GM21529 (cell line): ENCODE measurements around the gene CNKSR3.

ENCODE experiments used
- ATAC-seq: cut with Tn5 transposase; IDR thresholded peaks from one replicate; pipeline ENCODE4 v1.9.1; 2021; ENCODE audit not compliant: unreplicated experiment

The CNKSR3 gene

DNA sequence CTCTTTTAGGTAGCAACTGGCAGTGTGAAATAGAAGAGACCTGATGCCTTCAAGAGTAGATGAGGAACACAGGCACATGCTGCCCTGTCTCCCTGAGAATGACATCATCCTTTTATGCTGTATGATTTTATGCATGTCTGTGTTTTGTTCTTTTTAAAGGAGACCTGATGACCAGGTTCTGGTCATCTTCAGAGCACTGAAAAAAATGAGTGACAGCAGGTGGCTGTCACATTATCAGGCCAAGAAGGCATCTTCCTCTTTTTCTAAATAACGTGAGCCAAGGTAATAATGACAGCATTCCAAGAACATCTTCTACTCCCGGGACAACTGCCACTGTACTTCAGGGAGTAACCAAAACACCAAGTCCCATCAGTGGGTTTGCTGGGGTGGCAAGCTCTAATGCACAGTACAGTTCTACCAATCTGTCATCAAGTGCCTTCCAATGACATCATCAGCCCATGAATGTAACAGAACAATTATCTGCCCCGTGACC lies 28.9 kb downstream of the CNKSR3 start:
- ATAC-seq = no peak

DNA sequence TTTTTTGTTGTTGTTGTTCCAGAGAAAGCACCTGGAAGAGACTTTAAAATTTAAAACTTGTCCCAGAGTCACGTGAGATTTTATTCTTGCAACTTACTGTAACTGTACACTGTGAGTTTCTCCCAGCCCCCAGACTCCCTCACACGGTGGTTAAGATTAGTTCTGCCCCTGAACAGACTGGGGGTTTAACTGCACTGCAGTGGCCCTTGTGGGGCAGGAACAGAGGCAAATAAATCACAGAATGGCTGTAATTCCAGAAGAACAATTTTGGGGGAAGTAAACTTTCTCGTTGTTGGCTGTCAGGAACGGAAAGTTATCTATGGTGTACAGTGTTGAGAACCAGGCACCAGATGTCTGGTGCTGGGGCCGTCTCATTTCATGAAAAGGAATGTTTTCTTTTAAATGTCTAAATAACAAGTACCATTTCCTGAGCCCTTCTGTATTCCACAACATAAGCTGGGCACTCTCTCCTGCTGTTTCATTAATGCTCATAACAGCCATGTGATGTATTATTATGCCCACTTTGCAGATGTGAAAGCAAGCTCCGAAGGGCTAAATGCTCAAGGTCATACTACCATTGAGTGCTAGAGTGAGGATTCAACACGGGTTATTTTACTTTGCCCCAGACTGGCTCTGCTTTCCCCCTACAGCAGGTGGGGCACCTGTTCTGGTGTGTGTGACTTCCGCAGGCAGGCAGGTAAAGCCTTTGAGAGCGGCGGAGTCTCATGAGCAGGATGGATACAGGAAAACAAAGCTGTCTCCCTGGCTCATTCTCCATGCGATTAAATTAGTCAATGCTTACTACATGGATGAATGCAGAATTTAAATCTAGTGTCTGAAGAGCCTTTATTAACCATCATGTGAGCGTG lies 30.5 kb downstream of the CNKSR3 start:
- ATAC-seq = no peak

DNA sequence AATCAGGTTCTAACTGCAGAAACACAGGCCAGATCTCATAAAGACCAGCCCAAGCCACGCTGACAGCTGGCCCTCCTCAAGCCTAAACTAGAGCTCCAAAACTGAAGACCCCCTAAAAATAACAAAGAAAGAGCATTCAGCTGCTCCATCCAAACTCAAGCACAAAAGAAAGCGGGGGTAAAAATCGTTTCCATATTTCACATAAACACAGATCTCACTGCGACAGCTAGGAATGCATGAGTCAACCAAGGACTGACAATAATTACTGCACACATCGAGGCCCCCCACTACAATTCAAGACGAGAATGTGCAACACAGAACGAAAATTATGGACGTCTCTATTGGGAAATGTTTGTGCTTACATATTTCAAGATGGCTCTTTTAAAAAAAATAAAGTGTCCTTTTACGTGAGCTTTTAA lies 31.1 kb downstream of the CNKSR3 start:
- no peak for ATAC-seq

DNA sequence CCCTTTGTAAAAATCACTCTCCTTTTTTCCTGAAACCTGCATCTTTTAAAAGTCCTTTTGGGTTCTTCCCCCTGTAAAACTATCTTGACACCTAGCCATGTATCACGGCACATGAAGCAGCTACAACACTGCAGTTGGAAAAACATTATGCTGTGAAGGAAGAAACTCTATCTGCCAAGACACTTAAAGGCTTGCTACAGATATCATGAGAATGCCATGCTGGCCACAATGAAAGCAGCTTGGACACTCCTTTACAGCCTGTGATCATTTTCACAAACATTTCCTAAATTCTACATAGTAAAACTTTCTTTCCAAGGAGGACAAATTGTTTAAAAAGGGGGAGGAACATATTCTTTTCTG lies 31.8 kb downstream of the CNKSR3 start:
- no peak for ATAC-seq

DNA sequence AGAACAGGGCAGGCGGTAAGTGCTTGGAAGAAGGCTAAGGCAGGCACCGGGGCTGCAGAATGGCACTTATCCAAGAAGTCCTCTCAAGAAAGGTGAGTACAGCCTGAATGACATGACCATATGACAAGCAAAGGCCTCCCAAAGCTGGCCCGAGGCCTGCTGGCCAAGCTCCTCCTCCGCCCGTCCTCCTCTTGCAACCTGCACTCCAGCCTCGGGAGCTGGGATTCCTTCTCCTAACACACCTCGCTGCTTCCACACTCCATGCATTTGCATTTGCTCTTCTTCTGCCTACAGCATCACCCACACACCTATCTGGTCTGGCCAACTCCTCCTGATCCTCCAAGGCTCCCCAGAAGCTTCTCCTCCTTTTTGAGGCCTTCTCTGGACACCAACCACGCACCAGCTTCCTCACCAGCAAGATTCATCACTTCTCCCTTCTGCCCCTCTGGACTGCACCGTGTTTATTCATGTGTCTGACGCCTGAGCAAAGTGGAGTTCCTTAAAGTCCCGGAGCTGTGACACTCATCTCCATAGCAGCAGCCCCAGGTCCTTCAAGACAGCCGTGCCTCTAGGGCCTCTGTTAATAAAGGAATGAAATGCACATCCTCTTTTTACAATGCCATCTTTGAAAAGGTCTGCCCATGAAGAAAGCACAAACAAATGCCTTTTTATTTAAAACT lies 32.3 kb downstream of the CNKSR3 start:
- no peak for ATAC-seq

DNA sequence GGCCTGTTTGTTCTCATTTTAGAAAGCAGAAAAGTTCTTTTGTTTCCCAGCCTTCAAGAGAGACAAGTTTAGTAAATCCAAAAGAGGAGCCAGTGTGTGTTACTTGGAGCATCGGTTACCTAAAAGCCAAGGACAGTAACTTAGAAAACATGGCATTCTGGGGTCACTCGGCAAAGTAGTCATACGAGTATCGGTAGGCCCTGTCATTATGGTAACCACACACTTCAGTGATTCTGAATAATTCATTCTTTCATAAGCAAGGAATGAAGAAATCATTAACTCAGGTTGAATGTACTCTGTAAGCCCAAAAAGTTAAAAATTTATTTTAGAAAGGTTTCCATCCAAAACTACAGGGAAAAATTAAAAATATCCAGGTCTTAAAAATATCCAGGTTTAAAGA lies 34.0 kb downstream of the CNKSR3 start:
- no peak for ATAC-seq

DNA sequence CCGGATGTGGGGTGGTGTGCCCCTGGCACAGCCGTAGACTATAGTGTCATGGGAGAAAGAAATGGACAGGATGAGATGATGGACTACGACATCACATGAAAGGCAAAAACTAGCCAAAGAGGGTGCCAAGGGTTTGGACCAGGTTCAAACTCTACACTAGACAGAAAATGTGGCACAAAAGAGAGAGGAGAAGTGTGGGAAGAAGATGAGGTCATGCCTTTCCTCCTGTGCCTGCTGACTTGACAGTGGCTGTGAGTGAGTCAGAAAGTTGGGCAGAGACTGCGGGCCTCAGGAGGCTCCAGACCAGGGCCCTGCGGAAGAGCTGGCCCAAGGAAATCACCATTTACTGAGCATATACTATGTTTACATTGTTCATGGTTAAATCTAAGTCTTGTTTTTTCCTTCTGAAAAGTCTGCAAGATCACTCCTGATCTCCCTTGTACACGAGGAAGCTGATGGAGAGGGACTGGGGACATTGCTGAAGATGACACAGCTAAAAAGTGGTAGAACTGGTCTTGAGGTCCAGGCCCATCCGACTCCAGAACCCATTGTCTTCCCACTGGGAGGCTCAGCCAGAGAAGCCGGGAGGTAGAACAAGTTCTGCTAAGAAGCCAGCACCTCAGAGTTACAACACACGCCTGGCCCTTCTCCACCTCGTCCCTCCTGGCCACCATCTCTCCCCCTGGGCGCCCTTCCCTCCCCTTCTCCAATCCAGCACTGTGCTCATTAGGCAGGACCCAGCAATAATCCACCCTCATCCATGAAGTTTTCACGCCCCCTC lies 35.6 kb downstream of the CNKSR3 start:
- no peak for ATAC-seq

DNA sequence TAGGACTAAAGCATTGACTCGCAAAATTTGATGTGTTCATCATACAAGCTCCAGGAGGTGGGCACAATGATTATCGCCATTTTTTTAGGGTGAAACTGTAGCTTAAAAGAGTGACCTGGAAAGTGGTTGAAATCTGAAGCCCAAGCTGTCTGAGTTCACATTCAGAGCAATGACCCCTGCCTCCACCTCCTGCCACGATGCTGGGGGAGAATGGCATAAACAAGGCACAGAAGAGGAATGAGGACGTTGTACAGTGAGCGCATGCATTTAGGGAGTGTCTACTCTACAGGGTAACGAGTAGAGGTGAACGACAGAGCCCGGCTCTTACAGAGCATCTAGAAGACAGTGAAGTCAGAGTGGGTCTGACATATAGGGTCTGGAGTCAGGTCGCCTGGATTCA lies 37.2 kb downstream of the CNKSR3 start:
- ATAC-seq = no peak

DNA sequence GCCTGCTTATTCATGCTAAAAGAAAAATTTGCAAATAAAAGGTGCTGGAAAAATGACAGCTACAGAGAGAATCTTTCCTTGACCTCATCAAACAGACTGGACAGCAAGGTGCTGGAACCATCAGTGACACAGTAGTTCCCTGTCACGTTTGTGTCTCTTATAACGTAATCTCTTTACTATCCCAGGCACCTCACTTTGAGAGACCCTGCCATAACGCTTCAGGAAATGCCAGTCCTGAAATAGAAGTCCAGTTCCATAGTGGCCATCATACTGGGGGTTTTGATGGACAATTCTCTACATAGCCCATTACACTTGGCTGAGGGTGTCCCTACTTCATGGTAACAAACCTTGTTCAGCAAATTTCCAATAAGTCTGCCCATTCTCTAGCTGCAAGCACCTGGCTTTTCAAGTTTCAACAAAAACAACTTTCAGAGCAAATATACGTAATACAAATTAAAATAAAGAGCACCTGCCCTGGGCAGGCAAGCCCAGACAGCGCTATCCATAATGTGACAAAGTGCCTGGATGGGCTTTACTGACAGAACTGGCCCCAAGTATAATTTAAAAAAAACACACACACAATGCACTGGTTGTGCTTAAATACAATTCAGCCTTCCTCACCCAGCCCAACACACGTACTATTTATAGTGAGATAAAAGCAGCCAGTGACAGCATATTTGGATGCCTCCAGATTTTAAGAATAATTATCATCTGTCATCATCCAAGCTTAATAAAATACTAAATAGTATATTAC lies 38.7 kb downstream of the CNKSR3 start:
- no peak for ATAC-seq

DNA sequence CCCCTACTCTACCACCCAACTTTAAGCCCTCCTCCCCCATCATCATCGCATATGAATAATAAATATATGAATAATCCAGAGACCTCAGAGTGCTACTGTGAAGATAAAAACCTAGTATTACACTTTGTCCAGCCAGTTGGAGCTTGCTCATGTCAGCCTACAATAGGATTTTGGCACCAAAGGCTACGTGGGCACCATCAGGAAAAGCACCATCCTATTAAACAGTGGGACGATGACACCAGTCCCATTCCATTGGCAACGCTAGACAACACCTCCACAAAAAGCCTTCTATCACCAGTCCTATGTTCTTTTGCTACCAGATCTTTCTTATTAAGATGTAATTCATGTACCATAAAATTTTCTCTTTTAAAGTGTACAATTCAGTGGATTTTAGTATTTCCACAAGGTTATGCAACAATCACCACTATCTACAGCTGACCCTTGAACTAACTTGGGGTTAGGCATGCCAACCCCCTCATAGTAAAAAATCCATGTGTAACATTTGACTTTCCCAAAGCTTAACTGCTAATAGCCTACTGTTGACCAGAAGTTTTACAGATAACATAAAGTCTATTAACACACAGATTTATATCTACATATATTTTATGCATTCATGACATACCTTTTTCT lies 41.1 kb downstream of the CNKSR3 start:
- no peak for ATAC-seq

DNA sequence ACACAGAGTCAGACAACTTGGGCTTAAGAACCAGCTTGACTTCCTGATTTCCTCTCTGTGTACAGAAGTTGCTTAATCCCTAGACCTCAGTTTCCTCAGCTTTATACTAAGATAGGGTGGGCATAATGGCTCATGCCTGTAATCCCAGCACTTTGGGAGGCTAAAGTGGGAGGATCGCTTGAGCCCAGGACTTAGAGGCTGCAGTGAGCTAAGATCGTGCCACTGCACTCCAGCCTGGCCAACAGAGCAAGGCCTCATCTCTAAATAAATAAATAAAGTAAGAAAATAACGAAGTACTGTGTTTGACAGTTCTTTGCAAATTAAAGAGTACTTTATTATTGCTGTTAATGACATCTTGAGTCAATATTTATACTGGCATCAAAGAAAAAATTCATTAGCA lies 41.7 kb downstream of the CNKSR3 start:
- ATAC-seq = no peak

DNA sequence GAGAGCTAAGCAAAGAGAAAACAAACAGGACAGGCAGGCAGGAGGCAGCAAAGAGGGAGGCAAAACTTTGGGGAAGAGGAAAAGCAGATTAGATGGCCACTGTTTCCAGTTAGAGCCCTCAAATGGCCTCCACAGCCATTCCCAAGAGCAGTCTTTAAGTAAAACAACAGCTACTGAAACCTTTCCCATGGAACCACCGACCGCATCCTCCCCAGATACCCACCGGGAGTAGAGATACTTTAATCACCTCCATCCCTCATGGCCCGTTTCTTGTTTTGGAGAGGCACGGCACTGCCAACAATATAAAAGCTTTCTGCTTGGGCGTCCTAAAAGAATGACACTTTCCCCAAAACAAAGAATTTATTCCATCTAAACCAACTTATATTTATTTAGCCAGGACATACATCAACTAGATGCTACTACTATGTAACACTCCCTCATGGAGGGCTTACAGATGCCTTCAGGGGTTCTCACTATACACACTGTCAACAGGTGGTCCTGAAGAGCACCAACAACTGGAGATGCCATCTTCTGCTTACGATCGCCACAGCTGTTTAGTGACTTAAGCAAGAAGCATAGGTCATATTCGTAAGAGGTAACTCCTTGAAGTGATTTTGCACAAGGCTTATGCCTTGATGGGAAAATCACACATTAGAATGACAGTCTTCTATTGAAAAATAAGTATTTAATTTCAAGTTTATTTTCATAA lies 43.4 kb downstream of the CNKSR3 start:
- no peak for ATAC-seq

DNA sequence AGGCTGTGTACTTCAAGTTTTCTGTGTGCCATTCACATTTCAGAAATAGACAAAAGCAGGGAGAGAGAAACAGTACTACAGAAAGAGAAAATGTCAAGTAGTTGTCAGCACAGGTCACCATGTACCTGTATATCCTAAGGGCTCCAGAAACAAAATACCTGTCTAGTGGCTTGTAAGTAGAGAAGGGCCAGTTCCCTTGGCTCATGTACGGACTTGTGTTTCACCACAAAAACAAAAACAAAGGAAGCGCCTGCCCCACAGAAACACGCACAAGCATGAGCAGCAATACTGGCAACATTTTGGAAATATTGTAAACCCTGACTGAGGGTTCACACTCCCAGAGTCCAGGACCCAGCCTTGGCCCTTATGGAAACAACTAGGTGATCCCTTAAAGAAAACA lies 44.3 kb downstream of the CNKSR3 start:
- ATAC-seq = no peak

DNA sequence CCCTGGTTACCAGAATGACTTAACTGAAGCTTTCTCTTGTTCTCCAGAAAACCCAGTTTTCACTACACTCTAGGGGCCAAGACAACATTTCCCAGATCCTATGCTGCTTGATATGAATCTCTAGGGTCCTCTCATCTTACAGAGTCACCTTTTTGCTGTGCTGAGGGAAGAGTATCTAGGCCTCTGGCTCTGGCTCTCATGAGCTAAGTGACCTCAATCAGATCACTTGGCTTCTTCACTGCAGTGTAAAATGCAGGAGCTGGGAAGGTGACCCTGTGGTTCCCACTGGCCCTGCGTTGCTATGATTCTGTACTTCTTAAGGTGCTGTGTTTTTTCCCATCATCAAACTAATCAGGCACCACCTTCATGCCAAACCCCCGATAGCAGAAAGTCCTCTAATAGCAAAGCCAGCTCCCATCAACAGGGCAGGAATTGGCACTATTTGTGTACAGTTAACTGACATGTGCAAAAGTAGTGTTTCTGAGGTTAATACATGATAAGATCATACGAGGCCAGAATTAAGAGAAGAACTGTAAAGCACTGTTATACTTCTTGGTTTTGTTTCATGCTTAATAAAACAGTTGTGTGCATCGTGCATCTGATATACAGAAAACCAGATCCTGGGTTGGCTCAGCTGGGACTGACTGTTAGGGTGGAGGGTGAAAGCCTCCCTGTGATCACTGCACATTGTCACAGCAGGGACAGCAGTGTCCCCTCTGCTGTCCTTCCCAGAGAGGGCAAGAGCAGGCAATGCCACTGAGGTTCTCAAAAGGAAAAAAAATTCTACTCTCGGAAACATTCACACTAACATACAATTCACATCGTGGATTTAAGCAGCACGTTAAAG lies 46.7 kb downstream of the CNKSR3 start:
- ATAC-seq = no peak

DNA sequence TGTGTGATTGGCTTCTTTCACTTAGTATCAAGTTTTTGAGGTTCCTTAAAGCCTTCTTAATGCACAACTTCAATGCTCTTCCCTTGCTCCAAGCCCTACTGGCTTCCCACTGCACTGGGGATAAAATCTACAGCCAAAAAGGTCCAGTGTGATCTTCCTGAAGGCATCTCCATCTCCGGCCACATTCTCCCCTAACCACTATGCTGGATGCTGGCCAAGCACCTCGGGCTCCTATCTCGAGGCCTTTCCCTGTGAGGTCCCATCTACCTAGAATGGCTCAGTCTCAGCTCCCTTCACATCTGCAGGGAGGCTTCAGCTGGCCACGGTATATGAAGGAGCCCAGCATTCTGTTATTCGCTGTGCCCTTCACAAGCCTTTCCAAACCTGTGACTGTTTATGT lies 48.1 kb downstream of the CNKSR3 start:
- ATAC-seq = no peak

DNA sequence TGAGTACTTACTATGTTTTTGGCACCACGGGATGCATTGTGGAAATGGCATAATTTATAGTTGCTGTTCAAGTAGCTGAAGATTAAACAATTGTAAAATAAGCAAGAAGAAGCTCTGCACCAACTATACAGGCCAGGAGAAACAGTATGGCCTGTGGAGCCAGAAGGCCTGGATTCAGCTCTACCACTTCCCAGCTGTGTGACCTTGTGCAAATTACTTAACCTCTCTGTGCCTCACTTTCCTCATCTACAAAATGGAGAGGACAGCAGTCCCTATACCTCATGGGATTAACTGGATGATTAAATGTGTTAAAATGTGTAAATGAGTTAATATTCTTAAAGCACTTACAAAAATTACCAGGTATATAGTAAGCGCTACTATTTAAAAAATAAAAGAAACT lies 49.1 kb downstream of the CNKSR3 start:
- no peak for ATAC-seq

DNA sequence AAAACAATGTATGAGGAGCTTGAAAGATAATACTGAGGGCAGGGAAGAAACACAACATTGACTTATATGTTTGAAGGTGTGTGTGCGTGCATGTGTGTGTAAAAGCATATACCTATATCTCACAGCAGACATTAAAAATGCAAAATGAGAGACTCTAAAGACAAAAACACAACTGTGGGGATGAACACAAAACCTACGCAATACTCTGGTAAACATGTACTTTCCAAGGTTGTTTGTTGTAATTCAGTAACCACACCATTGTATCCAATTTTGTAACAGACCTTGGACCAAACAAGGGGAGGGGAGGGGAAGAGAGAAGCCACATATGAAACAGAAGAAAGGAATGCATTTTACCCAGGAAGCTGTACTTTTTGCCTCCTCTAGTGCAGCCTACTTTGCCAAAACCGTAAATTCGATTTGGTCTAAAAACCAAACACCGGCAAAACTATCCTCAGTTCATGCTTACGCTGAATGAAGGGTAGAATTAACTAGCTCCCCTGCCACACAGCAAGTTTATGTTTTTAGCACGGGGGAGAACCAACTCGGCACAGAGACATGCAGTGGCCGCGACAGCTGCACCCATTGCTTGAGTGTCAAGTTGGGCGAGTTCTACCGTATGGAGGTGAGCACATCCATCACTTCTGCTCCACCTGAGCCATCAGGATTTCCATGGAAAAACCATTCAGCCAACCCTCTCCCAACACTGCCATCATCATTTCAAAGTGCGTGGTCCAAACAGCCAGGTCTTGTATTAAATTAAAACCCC lies 50.0 kb downstream of the CNKSR3 start:
- no peak for ATAC-seq

DNA sequence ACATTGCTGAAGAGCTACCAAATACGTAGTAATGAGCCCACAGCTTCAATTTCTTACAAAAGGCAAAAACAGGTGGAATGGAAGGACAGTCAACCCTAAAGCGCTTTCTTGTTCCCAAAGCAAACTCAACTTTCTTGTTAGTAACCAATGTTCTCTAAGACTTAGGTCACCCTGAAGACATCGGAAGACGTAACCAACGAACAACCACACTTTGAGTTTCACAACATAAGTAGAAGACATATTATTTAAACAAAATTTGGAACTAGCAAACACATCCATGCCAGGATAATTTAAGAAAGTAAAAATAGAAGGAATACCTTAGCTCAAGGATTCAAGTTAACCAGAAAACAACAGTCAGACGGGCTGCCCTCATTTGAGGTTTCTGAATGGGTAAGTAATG lies 51.0 kb downstream of the CNKSR3 start:
- ATAC-seq = no peak
